Measurements from ENCODE around the gene FARS2. TPM values are rescaled to one million over a fixed set of nuclear protein-coding genes. Genes with fewer than 3 reads are reported as not detected.

Gene FARS2
- polyA plus RNA-seq, 1 donor (not counting 4 experiments of a cell fraction or from before 2014, with no cell fraction given): 21.3 TPM

DNA sequence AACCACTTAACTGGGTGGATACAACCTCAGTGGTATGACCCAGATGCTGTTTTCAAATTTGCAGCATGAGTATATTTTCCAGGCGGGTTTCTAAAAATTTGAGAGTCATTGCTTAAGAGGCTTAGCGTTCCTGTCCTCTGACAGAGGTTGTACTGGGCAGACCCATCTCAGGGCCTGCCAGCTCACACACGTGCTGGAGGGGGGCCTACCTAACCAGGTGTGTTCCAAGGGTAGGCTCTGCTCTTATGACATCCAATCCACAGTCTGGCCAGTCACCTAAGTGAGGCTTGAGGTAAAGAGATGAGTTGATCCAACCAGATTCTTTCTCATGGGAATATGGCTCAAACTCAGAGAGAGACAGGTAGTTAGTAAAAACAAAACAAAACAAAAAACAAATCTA lies 1.9 kb upstream of the FARS2 start:
- H3K79me2 ChIP-seq (ENCODE audit: control insufficient read depth, insufficient read depth, low read length): peaks cover 50% of the 10 kb centered on the region
- no peaks in the 10 kb centered on the region for H3K9me1 ChIP-seq (ENCODE audit: control insufficient read depth, extremely low read depth, insufficient read depth, low read length)
- dilution Hi-C loops (cut with MboI; ENCODE audit: extremely low pct_ligation_motif_present, low sequenced_read_pairs): no loop called here
- H2AFZ ChIP-seq (ENCODE audit: control insufficient read depth, low read length): no peak overlapping the region
- H3K4me1 ChIP-seq (ENCODE audit: control insufficient read depth, extremely low read depth, insufficient read depth, low read length): peaks cover 12% of the 10 kb centered on the region
- H3K4me2 ChIP-seq (ENCODE audit: control insufficient read depth, extremely low read depth, insufficient read depth, low read depth, low read length): peak overlapping the region; percentile 96
- no peaks in the 10 kb centered on the region for H3K27me3 ChIP-seq (ENCODE audit: control insufficient read depth, extremely low read depth, insufficient read depth, low read length)
- DNase-seq (ENCODE audit: low read depth, low spot score) (no peak), FAIRE-seq (no peak)
- H3K9me3 ChIP-seq (ENCODE audit: control insufficient read depth, low read depth, low read length): no peaks in the 10 kb centered on the region
- H3K4me3 ChIP-seq (ENCODE audit: control insufficient read depth in 2 of 3, extremely low read depth in 1 of 3, insufficient read depth in 2 of 3, low read depth in 1 of 3, low read length in 3 of 3): peak overlapping the region; percentile 71 to 98 (median 80)
- H3K36me3 ChIP-seq (ENCODE audit: control insufficient read depth in 2 of 2, extremely low read depth in 1 of 2, insufficient read depth in 2 of 2, low read length in 2 of 2): peaks cover 0 to 17% of the 10 kb centered on the region in 2 experiments
- no peak for TF ChIP-seq EZH2 (IDR thresholded peaks at IDR 0.05; ENCODE audit: low read length)
- TF ChIP-seq, protein P1, sequence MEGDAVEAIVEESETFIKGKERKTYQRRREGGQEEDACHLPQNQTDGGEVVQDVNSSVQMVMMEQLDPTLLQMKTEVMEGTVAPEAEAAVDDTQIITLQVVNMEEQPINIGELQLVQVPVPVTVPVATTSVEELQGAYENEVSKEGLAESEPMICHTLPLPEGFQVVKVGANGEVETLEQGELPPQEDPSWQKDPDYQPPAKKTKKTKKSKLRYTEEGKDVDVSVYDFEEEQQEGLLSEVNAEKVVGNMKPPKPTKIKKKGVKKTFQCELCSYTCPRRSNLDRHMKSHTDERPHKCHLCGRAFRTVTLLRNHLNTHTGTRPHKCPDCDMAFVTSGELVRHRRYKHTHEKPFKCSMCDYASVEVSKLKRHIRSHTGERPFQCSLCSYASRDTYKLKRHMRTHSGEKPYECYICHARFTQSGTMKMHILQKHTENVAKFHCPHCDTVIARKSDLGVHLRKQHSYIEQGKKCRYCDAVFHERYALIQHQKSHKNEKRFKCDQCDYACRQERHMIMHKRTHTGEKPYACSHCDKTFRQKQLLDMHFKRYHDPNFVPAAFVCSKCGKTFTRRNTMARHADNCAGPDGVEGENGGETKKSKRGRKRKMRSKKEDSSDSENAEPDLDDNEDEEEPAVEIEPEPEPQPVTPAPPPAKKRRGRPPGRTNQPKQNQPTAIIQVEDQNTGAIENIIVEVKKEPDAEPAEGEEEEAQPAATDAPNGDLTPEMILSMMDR (optimal IDR thresholded peaks at IDR 0.05 in 1 of 3, IDR thresholded peaks at IDR 0.05 in 1 of 3, conservative IDR thresholded peaks at IDR 0.05 in 1 of 3; ENCODE audit: extremely low read depth in 1 of 3, insufficient read depth in 2 of 3, low read length in 3 of 3): no peak
- peak overlapping the region; percentile 98 for H3K9ac ChIP-seq (ENCODE audit: control insufficient read depth, extremely low read depth, insufficient read depth, low read length)
- H3K27ac ChIP-seq (ENCODE audit: control insufficient read depth, insufficient read depth, low read length): peak overlapping the region; percentile 91
- no peaks in the 10 kb centered on the region for H4K20me1 ChIP-seq (ENCODE audit: control insufficient read depth, extremely low read depth, insufficient read depth, low read length)

GRCh38 chr6:5260111-5260620 lies 1.1 kb upstream of the FARS2 start:
- Histone ChIP-seq H3K36me3 (ENCODE audit: control insufficient read depth in 2 of 2, extremely low read depth in 1 of 2, insufficient read depth in 2 of 2, low read length in 2 of 2) (peaks cover 0 to 17% of the 10 kb centered on the region in 2 experiments), H2AFZ (ENCODE audit: control insufficient read depth, low read length) (peak overlapping the region; percentile 76), H3K4me2 (ENCODE audit: control insufficient read depth, extremely low read depth, insufficient read depth, low read depth, low read length) (peak overlapping the region; percentile 96), H3K9me1 (ENCODE audit: control insufficient read depth, extremely low read depth, insufficient read depth, low read length) (no peaks in the 10 kb centered on the region), H3K9ac (ENCODE audit: control insufficient read depth, extremely low read depth, insufficient read depth, low read length) (peak overlapping the region; percentile 98), H3K4me3 (ENCODE audit: control insufficient read depth in 2 of 3, extremely low read depth in 1 of 3, insufficient read depth in 2 of 3, low read depth in 1 of 3, low read length in 3 of 3) (peak overlapping the region; percentile 71 to 98 (median 80)), H3K27ac (ENCODE audit: control insufficient read depth, insufficient read depth, low read length) (peak overlapping the region; percentile 91), H3K27me3 (ENCODE audit: control insufficient read depth, extremely low read depth, insufficient read depth, low read length) (no peaks in the 10 kb centered on the region), H3K9me3 (ENCODE audit: control insufficient read depth, low read depth, low read length) (no peaks in the 10 kb centered on the region), H3K79me2 (ENCODE audit: control insufficient read depth, insufficient read depth, low read length) (peaks cover 56% of the 10 kb centered on the region), H3K4me1 (ENCODE audit: control insufficient read depth, extremely low read depth, insufficient read depth, low read length) (peaks cover 12% of the 10 kb centered on the region), H4K20me1 (ENCODE audit: control insufficient read depth, extremely low read depth, insufficient read depth, low read length) (no peaks in the 10 kb centered on the region)
- TF ChIP-seq, protein P1 (optimal IDR thresholded peaks at IDR 0.05 in 1 of 3, IDR thresholded peaks at IDR 0.05 in 1 of 3, conservative IDR thresholded peaks at IDR 0.05 in 1 of 3; ENCODE audit: extremely low read depth in 1 of 3, insufficient read depth in 2 of 3, low read length in 3 of 3): no peak
- TF ChIP-seq EZH2 (IDR thresholded peaks at IDR 0.05; ENCODE audit: low read length): no peak
- dilution Hi-C loops (cut with MboI; ENCODE audit: extremely low pct_ligation_motif_present, low sequenced_read_pairs): no loop called here
- FAIRE-seq: peak; percentile 68
- DNase-seq (ENCODE audit: low read depth, low spot score): no peak
